Cardiac muscle cell (in vitro differentiated cells and primary cell): ENCODE results near the gene EXOC4. TPM values are rescaled to one million over a fixed set of nuclear protein-coding genes. Genes with fewer than 3 reads are reported as not detected.

ENCODE experiments used
- DNase-seq, 2 donors: peaks; one replicate each; pipeline versions ENCODE4 v3.0.0 to v3.0.0-alpha.2; 2010 to 2017; ENCODE audit warnings: low read depth in 1 of 2, low spot score in 1 of 2
- H3K27ac ChIP-seq: fragments of 200-600 bp; sonication (generic); 2 replicates; pipeline ENCODE4 v1.5.1; 2016
- H3K27me3 ChIP-seq: fragments of 200-600 bp; sonication (generic); 2 replicates; pipeline ENCODE4 v1.6.0; 2016; ENCODE audit warnings: control low read depth
- H3K36me3 ChIP-seq: fragments of 200-600 bp; sonication (generic); 2 replicates; pipeline ENCODE4 v1.5.1; 2016; ENCODE audit warnings: control low read depth
- H3K4me1 ChIP-seq: fragments of 200-600 bp; sonication (generic); 2 replicates; pipeline ENCODE4 v1.8.1; 2017; ENCODE audit warnings: low read depth, mild to moderate bottlenecking, mixed run types
- H3K4me3 ChIP-seq: fragments of 200-600 bp; sonication (generic); 2 replicates; pipeline ENCODE4 v1.5.1; 2016; ENCODE audit warnings: mild to moderate bottlenecking
- H3K9me3 ChIP-seq: fragments of 200-600 bp; sonication (generic); 2 replicates; pipeline ENCODE4 v1.5.1; 2017; ENCODE audit warnings: low read depth, mild to moderate bottlenecking, control low read depth
- CTCF ChIP-seq: IDR thresholded peaks from 2 replicates; pipeline ENCODE4 v1.5.1; 2012; ENCODE audit warnings: low read depth, mild to moderate bottlenecking, low read length
- polyA plus RNA-seq: library from polyadenylated mRNA; unstranded; fragments of >200 nt; fragmentation: Nextera tagmentation; extraction: Ambion mirVana; gene quantifications from 2 replicates; pipeline ENCODE4 v1.2.1, GENCODE V29; 2016
- total RNA-seq: library from RNA; depleted of rRNA; stranded (reverse); fragments of >200 nt; gene quantifications from 2 replicates; pipeline ENCODE4 v1.2.3, GENCODE V29; 2016

Gene EXOC4
- total and polyA plus RNA-seq, 2 experiments from 2014 or later = 33.6 to 46.0 TPM

- no peaks in the 10 kb centered on the region for H3K9me3 ChIP-seq
- no peak for TF ChIP-seq CTCF
- no peak for DNase-seq
Observed at GRCh38 chr7:133433165-133433812, 180.4 kb downstream of the EXOC4 start.

GRCh38 chr7:133434246-133434865 lies 181.5 kb downstream of the EXOC4 start:
- H3K36me3 ChIP-seq = no peaks in the 10 kb centered on the region
- no peak overlapping the region for H3K27ac ChIP-seq
- H3K4me3 ChIP-seq = no peak overlapping the region
- peaks cover 8% of the 10 kb centered on the region for H3K4me1 ChIP-seq
- peak; percentile 65 for TF ChIP-seq CTCF
- peak in 1 of 2 donors; percentile 70 for DNase-seq
- H3K27me3 ChIP-seq = peaks cover 13% of the 10 kb centered on the region
- H3K9me3 ChIP-seq = no peaks in the 10 kb centered on the region

More at GRCh38 chr7:133433165-133433812, 180.4 kb downstream of the EXOC4 start:
- Histone ChIP-seq H3K36me3 (no peaks in the 10 kb centered on the region), H3K27ac (no peak overlapping the region), H3K4me1 (peaks cover 8% of the 10 kb centered on the region), H3K27me3 (peaks cover 8% of the 10 kb centered on the region), H3K4me3 (no peak overlapping the region)

GRCh38 chr7:133436014-133436428 lies 183.1 kb downstream of the EXOC4 start:
- no peaks in the 10 kb centered on the region for H3K36me3 ChIP-seq
- no peak overlapping the region for H3K27ac ChIP-seq
- no peak for TF ChIP-seq CTCF
- DNase-seq = peak in 1 of 2 donors; percentile 94
- no peak overlapping the region for H3K4me3 ChIP-seq
- H3K27me3 ChIP-seq = peaks cover 24% of the 10 kb centered on the region
- peaks cover 8% of the 10 kb centered on the region for H3K4me1 ChIP-seq
- no peaks in the 10 kb centered on the region for H3K9me3 ChIP-seq

- no peak for TF ChIP-seq CTCF
- H3K27ac ChIP-seq = no peak overlapping the region
- peaks cover 8% of the 10 kb centered on the region for H3K4me1 ChIP-seq
- no peaks in the 10 kb centered on the region for H3K36me3 ChIP-seq
- no peak overlapping the region for H3K4me3 ChIP-seq
- peak in 1 of 2 donors; percentile 9 for DNase-seq
- H3K9me3 ChIP-seq = no peaks in the 10 kb centered on the region
- H3K27me3 ChIP-seq = peaks cover 30% of the 10 kb centered on the region
Observed at GRCh38 chr7:133437544-133437943, 184.7 kb downstream of the EXOC4 start.

- H3K36me3 ChIP-seq = no peaks in the 10 kb centered on the region
- H3K27ac ChIP-seq = no peak overlapping the region
- TF ChIP-seq CTCF = no peak
- H3K27me3 ChIP-seq = peaks cover 63% of the 10 kb centered on the region
- no peaks in the 10 kb centered on the region for H3K9me3 ChIP-seq
- DNase-seq = peak in 1 of 2 donors; percentile 52
- peaks cover under 1% of the 10 kb centered on the region for H3K4me1 ChIP-seq
- H3K4me3 ChIP-seq = no peak overlapping the region
Observed at GRCh38 chr7:133442818-133443217, 189.9 kb downstream of the EXOC4 start.
